HEK293T (cell line): ENCODE data around the gene CYSLTR2.
"Not testable (repeated sequence)": the region's sequence is repeated elsewhere in the genome, so short reads cannot be mapped to it uniquely, and the experiment has no call there.

Experiments used
- CTCF ChIA-PET: fragments of 350-600 bp; formaldehyde crosslinking; extraction: SDS; loops from one replicate; lab custom pipeline; 2021; ENCODE audit warnings: antibody characterized with exemption, inconsistent platforms; lab: Yijun Ruan, JAX
- POLR2A ChIA-PET: fragments of 350-600 bp; formaldehyde crosslinking; extraction: SDS; loops from one replicate; lab custom pipeline; 2020; ENCODE audit warnings: antibody characterized with exemption, inconsistent platforms; lab: Yijun Ruan, JAX
- DNase-seq: peaks from one replicate; pipeline ENCODE4 v3.0.0; 2012; ENCODE audit warnings: mixed read lengths; ENCODE audit errors: extremely low spot score
- ARNT ChIP-seq: fragments of 450-650 bp; IDR thresholded peaks from 2 replicates; pipeline ENCODE4 v1.6.1; 2017; ENCODE audit warnings: mild to moderate bottlenecking
- BHLHE40 ChIP-seq: fragments of 450-650 bp; IDR thresholded peaks from 2 replicates; pipeline ENCODE4 v1.6.1; 2016; ENCODE audit warnings: mild to moderate bottlenecking, moderate library complexity, borderline replicate concordance
- CTBP1 ChIP-seq: fragments of 450-650 bp; IDR thresholded peaks from 2 replicates; pipeline ENCODE4 v1.6.1; 2016; ENCODE audit warnings: borderline replicate concordance
- ELF4 ChIP-seq: fragments of 450-650 bp; IDR thresholded peaks from 2 replicates; pipeline ENCODE4 v1.6.1; 2017; ENCODE audit warnings: antibody characterized with exemption
- FOXA1 ChIP-seq: fragments of 450-650 bp; IDR thresholded peaks from 2 replicates; pipeline ENCODE4 v1.6.1; 2016; ENCODE audit warnings: mild to moderate bottlenecking
- FOXK2 ChIP-seq: fragments of 450-650 bp; IDR thresholded peaks from 2 replicates; pipeline ENCODE4 v1.6.1; 2016; ENCODE audit warnings: mild to moderate bottlenecking
- FOXM1 ChIP-seq: fragments of 450-650 bp; IDR thresholded peaks from 2 replicates; pipeline ENCODE4 v1.6.1; 2017; ENCODE audit warnings: mild to moderate bottlenecking, borderline replicate concordance
- HDGF ChIP-seq: fragments of 450-650 bp; IDR thresholded peaks from 2 replicates; pipeline ENCODE4 v1.6.1; 2017; ENCODE audit warnings: antibody characterized with exemption, borderline replicate concordance
- L3MBTL2 ChIP-seq: fragments of 450-650 bp; conservative IDR thresholded peaks from 2 replicates; pipeline ENCODE4 v1.6.1; 2016; ENCODE audit warnings: mild to moderate bottlenecking
- LEF1 ChIP-seq: fragments of 450-650 bp; IDR thresholded peaks from 2 replicates; pipeline ENCODE4 v1.6.1; 2017; ENCODE audit warnings: mild to moderate bottlenecking, borderline replicate concordance
- NFRKB ChIP-seq: fragments of 450-650 bp; IDR thresholded peaks from 2 replicates; pipeline ENCODE4 v1.6.1; 2016; ENCODE audit warnings: mild to moderate bottlenecking, moderate library complexity
- SP1 ChIP-seq: fragments of 450-650 bp; IDR thresholded peaks from 2 replicates; pipeline ENCODE4 v1.6.1; 2017
- SUZ12 ChIP-seq: fragments of 450-650 bp; IDR thresholded peaks from 2 replicates; pipeline ENCODE4 v1.6.1; 2016; ENCODE audit warnings: mild to moderate bottlenecking
- TARDBP ChIP-seq: fragments of 450-650 bp; IDR thresholded peaks from 2 replicates; pipeline ENCODE4 v1.6.1; 2016
- ZNF384 ChIP-seq: fragments of 450-650 bp; IDR thresholded peaks from 2 replicates; pipeline ENCODE4 v1.6.1; 2016
- TF ChIP-seq, protein P1 (sequence below): fragments of 450-650 bp; IDR thresholded peaks from 2 replicates; pipeline ENCODE4 v1.6.1; 2016

The CYSLTR2 gene

DNA sequence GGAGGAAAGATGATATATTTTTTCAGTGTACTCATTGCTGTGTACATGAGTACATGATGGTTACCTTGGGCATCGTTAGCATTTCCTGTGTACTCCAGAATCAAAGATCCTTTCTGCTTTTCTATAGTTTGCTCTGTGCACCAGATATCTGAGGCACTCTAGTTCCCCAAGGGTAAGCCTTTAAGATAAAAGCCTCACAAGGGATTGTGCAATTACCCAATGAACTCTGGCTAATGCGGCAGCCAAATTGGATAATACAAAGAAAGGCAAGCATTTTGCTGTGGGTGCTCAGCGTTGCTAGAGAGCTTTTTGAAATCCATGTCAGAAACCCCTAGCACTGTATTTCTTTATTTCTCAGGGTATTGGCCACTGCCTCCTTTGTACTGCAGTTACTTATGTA lies 2.9 kb downstream of the CYSLTR2 start:
- POLR2A ChIA-PET: no interaction called here
- CTCF ChIA-PET: no interaction called here
- TF ChIP-seq BHLHE40: no peak
- TF ChIP-seq L3MBTL2: no peak
- TF ChIP-seq SUZ12: no peak
- no peak for TF ChIP-seq ARNT
- TF ChIP-seq HDGF: no peak
- no peak for TF ChIP-seq ELF4
- no peak for TF ChIP-seq SP1
- TF ChIP-seq, protein P1, sequence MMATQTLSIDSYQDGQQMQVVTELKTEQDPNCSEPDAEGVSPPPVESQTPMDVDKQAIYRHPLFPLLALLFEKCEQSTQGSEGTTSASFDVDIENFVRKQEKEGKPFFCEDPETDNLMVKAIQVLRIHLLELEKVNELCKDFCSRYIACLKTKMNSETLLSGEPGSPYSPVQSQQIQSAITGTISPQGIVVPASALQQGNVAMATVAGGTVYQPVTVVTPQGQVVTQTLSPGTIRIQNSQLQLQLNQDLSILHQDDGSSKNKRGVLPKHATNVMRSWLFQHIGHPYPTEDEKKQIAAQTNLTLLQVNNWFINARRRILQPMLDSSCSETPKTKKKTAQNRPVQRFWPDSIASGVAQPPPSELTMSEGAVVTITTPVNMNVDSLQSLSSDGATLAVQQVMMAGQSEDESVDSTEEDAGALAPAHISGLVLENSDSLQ: no peak
- TF ChIP-seq FOXM1: no peak
- no peak for TF ChIP-seq LEF1
- no peak for TF ChIP-seq FOXA1
- TF ChIP-seq ZNF384: no peak
- TF ChIP-seq TARDBP: no peak
- no peak for DNase-seq

DNA sequence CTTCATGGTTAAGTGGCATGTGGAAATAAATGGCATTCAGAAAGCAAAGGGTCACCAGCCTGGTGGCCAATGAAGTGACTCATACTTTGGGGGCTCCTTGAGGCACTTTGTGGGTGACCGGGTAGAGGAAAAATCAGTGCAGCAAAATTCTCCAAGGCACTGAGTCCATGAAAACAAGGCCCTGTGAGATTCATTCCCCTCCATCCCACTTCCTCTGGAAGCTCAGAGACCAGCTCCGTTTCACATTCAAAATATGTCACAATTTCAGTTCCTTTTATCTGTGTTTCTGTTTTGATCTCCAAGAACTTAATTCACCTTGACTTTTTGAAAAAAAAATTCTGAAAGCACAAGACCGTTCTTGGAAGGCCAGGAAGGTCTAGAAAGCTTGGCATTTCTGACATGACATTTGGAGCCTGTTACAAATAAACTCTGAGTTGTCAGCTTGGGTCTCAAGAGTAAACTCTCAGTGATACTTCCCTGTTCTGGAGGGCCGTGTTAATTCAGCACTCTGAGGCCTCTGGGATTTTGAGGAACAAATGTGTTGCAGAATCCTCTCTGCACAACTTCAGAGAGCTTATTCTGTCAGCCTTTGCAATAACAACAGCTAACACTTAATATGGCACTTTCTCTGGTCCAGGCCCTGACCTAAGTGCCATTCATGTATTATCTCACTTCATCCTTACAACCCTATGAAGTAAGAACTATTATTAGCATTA lies 6.8 kb downstream of the CYSLTR2 start:
- TF ChIP-seq HDGF (no peak), CTBP1 (no peak), ZNF384 (no peak), BHLHE40 (no peak), FOXK2 (no peak), NFRKB (no peak), SUZ12 (no peak), FOXM1 (no peak), FOXA1 (no peak)
- TF ChIP-seq, protein P1: no peak
- CTCF ChIA-PET: no interaction called here
- POLR2A ChIA-PET: no interaction called here
- DNase-seq: no peak

DNA sequence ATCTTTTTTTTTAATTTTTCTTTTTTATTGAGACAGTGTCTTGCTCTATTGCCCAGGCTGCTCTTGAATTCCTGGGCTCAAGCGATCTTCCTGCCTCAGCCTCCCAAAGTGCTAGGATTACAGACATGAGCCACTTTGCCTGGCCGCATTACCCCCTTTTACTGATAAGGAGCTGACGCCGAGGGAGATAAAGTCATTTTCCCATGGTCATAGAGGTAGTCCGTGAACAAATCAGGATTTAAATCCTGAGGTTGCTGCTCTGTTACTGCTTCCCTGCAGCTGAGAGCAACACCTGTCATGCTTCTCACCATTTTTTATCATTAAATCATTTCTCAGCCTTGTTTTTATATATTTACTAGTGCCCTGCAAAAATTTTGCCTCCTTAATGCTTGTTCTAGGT lies 7.4 kb downstream of the CYSLTR2 start:
- POLR2A ChIA-PET: no interaction called here
- CTCF ChIA-PET: no interaction called here
- no peak for DNase-seq
- no peak for TF ChIP-seq ELF4
- TF ChIP-seq SP1: no peak
- TF ChIP-seq, protein P1: no peak
- TF ChIP-seq TARDBP: no peak
- no peak for TF ChIP-seq FOXK2
- TF ChIP-seq FOXM1: no peak
- no peak for TF ChIP-seq BHLHE40
- TF ChIP-seq HDGF: no peak
- no peak for TF ChIP-seq ZNF384
- TF ChIP-seq FOXA1: no peak
- TF ChIP-seq ARNT: no peak
- TF ChIP-seq NFRKB: no peak

DNA sequence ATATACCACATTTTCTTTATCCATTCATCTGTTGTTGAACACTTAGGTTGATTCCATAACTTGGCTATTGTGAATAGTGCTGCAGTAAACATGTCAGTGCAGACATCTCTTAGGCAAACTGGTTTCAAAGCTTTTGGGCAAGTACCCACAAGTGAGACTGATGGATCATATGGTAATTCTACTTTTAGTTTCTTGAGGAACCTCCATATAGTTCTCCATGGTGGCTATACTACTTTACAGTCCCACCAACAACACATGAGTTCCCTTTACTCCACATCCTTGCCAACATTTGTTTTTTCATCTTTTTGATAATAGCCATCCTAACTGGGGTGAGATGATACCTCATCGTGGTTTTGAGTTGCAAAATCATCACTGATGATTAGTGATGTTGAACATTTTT lies 8.5 kb downstream of the CYSLTR2 start:
- POLR2A ChIA-PET: no interaction called here
- CTCF ChIA-PET: no interaction called here
- TF ChIP-seq L3MBTL2 (no peak), FOXK2 (no peak), FOXM1 (no peak), FOXA1 (no peak), HDGF (no peak), SP1 (no peak), ARNT (no peak), CTBP1 (no peak), SUZ12 (no peak), TARDBP (no peak), NFRKB (no peak), BHLHE40 (no peak), ELF4 (no peak), ZNF384 (no peak), LEF1 (no peak)
- TF ChIP-seq, protein P1: no peak
- no peak for DNase-seq

DNA sequence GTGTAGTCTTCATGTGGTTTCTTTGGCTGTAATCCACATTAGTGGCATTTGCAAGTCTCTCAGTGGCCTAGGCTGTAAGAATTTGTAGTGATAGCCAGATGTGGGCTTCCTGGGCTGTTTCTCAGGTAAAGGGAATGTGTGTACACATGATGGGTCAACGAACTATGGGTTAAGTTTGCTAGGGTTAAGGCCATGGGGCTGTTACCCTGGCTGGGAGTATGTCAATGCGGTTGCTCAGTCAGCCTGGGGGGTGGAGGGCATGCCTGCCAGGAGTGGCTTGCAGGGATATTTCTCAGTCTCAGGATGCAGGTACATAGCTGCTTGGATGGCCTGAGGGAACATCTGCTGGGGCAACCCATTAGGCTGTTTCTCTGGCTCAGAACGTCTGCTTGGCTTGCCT lies 13.4 kb downstream of the CYSLTR2 start:
- CTCF ChIA-PET: no interaction called here
- DNase-seq: no peak
- POLR2A ChIA-PET: no interaction called here
- TF ChIP-seq NFRKB: no peak
- TF ChIP-seq SP1: no peak
- TF ChIP-seq FOXK2: no peak
- TF ChIP-seq SUZ12: no peak
- TF ChIP-seq, protein P1: no peak
- TF ChIP-seq CTBP1: no peak
- no peak for TF ChIP-seq ELF4
- TF ChIP-seq ARNT: no peak
- TF ChIP-seq FOXM1: no peak
- no peak for TF ChIP-seq L3MBTL2
- TF ChIP-seq TARDBP: no peak
- no peak for TF ChIP-seq HDGF
- TF ChIP-seq BHLHE40: no peak
- TF ChIP-seq ZNF384: no peak
- TF ChIP-seq FOXA1: no peak
- TF ChIP-seq LEF1: no peak

DNA sequence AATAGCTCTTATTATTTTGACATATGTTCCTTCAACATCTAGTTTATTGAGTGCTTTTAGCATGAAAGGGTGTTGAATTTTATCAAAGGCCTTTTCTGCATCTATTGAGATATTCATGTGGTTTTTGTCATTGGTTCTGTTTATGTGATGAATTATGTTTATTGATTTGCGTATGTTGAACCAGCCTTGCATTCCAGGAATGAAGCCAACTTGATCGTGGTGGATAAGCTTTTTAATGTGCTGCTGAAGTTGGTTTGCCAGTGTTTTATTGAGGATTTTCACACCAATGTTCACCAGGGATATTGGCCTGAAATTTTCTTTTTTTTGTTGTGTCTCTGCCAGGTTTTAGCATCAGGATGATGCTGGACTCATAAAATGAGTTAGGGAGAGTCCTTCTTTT lies 17.7 kb downstream of the CYSLTR2 start:
- POLR2A ChIA-PET, CTCF ChIA-PET, DNase-seq: not testable (repeated sequence)
